MM.1S (cell line): Measurements from ENCODE around the gene CYP19A1.

ENCODE experiments used
- DNase-seq: peaks from one replicate; pipeline ENCODE4 v3.0.0-alpha.2; 2015
- H2AFZ ChIP-seq: fragments of 300-600 bp; sonication (generic); 2 replicates; pipeline ENCODE4 v1.6.0; 2016; ENCODE audit warnings: antibody characterized with exemption, low read length
- H3F3A ChIP-seq: fragments of 300-600 bp; sonication (generic); 2 replicates; pipeline ENCODE4 v1.6.1; 2016; ENCODE audit warnings: mild to moderate bottlenecking, antibody characterized with exemption, low read length, moderate library complexity, mixed read lengths; ENCODE audit not compliant: insufficient read depth
- H3K27ac ChIP-seq: fragments of 300-600 bp; sonication (generic); 2 replicates; pipeline ENCODE4 v1.5.1; 2016; ENCODE audit warnings: mild to moderate bottlenecking, low read length
- H3K27me3 ChIP-seq: fragments of 300-600 bp; sonication (generic); replicated peaks from 2 replicates; pipeline ENCODE4 v1.6.0; 2016; ENCODE audit warnings: low read length; ENCODE audit not compliant: insufficient read depth
- H3K36me3 ChIP-seq: fragments of 300-600 bp; sonication (generic); replicated peaks from 2 replicates; pipeline ENCODE4 v1.6.1; 2016; ENCODE audit warnings: mild to moderate bottlenecking, low read length, mixed read lengths; ENCODE audit not compliant: insufficient read depth
- H3K4me1 ChIP-seq: fragments of 300-600 bp; sonication (generic); 2 replicates; pipeline ENCODE4 v1.6.1; 2016; ENCODE audit warnings: low read length, mixed read lengths
- H3K4me2 ChIP-seq: fragments of 300-600 bp; sonication (generic); 2 replicates; pipeline ENCODE4 v1.6.0; 2016; ENCODE audit warnings: low read depth, low read length
- H3K4me3 ChIP-seq: fragments of 300-600 bp; sonication (generic); 2 replicates; pipeline ENCODE4 v1.5.1; 2016; ENCODE audit warnings: low read length, mixed read lengths
- H3K79me2 ChIP-seq: fragments of 300-600 bp; sonication (generic); 2 replicates; pipeline ENCODE4 v1.6.1; 2016; ENCODE audit warnings: mixed run types, low read length, mixed read lengths
- H3K9ac ChIP-seq: fragments of 300-600 bp; sonication (generic); 2 replicates; pipeline ENCODE4 v1.6.1; 2016; ENCODE audit warnings: low read length, mixed read lengths
- H3K9me2 ChIP-seq: fragments of 300-600 bp; sonication (generic); replicated peaks from 2 replicates; pipeline ENCODE4 v1.6.1; 2016; ENCODE audit warnings: mild to moderate bottlenecking, low read length, mixed read lengths; ENCODE audit not compliant: insufficient read depth
- H3K9me3 ChIP-seq: fragments of 300-600 bp; sonication (generic); replicated peaks from 2 replicates; pipeline ENCODE4 v1.6.1; 2016; ENCODE audit warnings: mild to moderate bottlenecking, low read length, mixed read lengths; ENCODE audit not compliant: insufficient read depth
- H4K20me1 ChIP-seq: fragments of 300-600 bp; sonication (generic); 2 replicates; pipeline ENCODE4 v1.6.1; 2016; ENCODE audit warnings: mild to moderate bottlenecking, low read length, moderate library complexity, mixed read lengths; ENCODE audit not compliant: insufficient read depth
- EZH2 ChIP-seq: fragments of 300-600 bp; sonication (generic); optimal IDR thresholded peaks from 2 replicates; pipeline ENCODE3; 2017; ENCODE audit warnings: low read depth, mild to moderate bottlenecking, antibody characterized with exemption, low read length, mixed read lengths
- EZH2phosphoT487 ChIP-seq: fragments of 300-600 bp; sonication (generic); IDR thresholded peaks from 2 replicates; pipeline ENCODE4 v1.6.1; 2018; ENCODE audit warnings: antibody characterized with exemption, low read length
- TF ChIP-seq, protein P1 (sequence below): fragments of 300-600 bp; sonication (generic); IDR thresholded peaks from 2 replicates; pipeline ENCODE4 v1.5.1; 2016; ENCODE audit warnings: antibody characterized with exemption, low read length, mixed read lengths

CYP19A1 gene

DNA sequence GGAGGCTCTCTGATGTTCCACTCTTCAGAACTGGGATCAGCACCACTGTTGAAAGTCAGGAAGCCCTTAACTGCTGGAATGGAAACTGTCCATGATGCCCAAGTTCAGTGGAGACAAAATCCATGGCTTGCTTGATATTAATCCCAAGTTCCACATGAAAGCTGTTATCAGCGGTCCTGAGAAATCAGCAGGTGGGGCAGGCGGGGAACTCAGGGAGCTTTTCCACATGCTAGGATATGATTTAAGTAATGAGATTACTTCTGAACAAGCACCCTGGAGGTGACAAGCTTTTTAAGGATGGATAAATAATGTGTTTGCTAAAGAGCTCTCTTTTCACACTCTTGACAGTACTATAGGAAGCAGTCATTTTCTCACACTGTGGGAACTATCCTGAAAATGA lies 82.9 kb downstream of the CYP19A1 start:
- DNase-seq = no peak
- Histone ChIP-seq H3K4me1 (no peaks in the 10 kb centered on the region), H3K36me3 (no peaks in the 10 kb centered on the region), H3K27ac (no peak overlapping the region), H3K4me2 (no peak overlapping the region), H3K4me3 (no peak overlapping the region), H4K20me1 (no peaks in the 10 kb centered on the region), H3K27me3 (no peaks in the 10 kb centered on the region), H3F3A (no peaks in the 10 kb centered on the region), H3K9ac (no peak overlapping the region), H3K9me2 (no peaks in the 10 kb centered on the region), H3K79me2 (no peaks in the 10 kb centered on the region), H3K9me3 (no peaks in the 10 kb centered on the region), H2AFZ (no peak overlapping the region)
- TF ChIP-seq EZH2phosphoT487 (no peak), EZH2 (no peak)
- TF ChIP-seq, protein P1, sequence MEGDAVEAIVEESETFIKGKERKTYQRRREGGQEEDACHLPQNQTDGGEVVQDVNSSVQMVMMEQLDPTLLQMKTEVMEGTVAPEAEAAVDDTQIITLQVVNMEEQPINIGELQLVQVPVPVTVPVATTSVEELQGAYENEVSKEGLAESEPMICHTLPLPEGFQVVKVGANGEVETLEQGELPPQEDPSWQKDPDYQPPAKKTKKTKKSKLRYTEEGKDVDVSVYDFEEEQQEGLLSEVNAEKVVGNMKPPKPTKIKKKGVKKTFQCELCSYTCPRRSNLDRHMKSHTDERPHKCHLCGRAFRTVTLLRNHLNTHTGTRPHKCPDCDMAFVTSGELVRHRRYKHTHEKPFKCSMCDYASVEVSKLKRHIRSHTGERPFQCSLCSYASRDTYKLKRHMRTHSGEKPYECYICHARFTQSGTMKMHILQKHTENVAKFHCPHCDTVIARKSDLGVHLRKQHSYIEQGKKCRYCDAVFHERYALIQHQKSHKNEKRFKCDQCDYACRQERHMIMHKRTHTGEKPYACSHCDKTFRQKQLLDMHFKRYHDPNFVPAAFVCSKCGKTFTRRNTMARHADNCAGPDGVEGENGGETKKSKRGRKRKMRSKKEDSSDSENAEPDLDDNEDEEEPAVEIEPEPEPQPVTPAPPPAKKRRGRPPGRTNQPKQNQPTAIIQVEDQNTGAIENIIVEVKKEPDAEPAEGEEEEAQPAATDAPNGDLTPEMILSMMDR = no peak

DNA sequence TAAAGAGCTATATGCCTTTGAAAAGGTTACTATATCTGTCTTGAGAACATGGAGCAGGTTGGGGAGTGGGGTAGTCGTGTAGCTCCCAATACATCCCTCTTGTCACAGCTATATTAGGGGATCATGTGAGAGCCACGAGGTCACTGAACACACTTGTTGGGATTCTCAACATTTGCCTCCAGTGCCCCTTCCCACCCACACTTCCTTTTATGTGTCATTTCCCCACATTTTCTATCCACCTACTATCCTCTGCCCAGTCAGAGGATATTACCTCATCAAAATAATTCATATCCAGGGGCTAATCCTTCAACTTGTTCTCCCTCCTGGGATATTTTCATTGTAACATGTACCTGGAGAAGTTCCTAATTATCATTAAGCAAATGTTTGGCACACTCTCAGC lies 85.0 kb downstream of the CYP19A1 start:
- H3K4me1 ChIP-seq = no peaks in the 10 kb centered on the region
- TF ChIP-seq, protein P1 = no peak
- TF ChIP-seq EZH2phosphoT487 = no peak
- TF ChIP-seq EZH2 = no peak

DNA sequence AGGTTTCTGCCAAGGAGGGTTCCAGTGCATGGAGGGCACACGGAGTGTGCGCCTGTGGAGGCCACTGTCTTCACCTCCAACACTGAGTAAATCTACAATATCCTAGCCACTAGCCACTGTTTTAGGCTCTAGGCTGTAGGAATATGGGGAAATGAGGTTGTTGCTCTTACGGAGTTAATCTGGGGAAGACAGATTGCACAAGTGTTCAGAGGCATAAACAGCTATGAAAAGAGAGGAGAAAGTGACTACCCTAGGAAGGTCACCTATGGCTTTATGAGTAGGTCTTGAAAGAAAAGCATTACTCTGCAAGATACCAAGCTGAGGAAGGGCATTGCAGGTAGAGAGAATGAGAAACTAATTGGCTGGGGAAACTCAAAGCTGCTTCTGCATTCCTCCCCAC lies 85.7 kb downstream of the CYP19A1 start:
- no peaks in the 10 kb centered on the region for H4K20me1 ChIP-seq
- no peaks in the 10 kb centered on the region for H3K36me3 ChIP-seq
- no peaks in the 10 kb centered on the region for H3K9me3 ChIP-seq
- no peaks in the 10 kb centered on the region for H3K79me2 ChIP-seq
- no peak overlapping the region for H3K27ac ChIP-seq
- H3K4me2 ChIP-seq = no peak overlapping the region
- no peaks in the 10 kb centered on the region for H3K27me3 ChIP-seq
- H2AFZ ChIP-seq = no peak overlapping the region
- no peaks in the 10 kb centered on the region for H3K9me2 ChIP-seq
- DNase-seq = no peak
- no peak overlapping the region for H3K9ac ChIP-seq
- TF ChIP-seq EZH2phosphoT487 (no peak), EZH2 (no peak)
- TF ChIP-seq, protein P1 = no peak
- no peak overlapping the region for H3K4me3 ChIP-seq
- no peaks in the 10 kb centered on the region for H3K4me1 ChIP-seq
- no peaks in the 10 kb centered on the region for H3F3A ChIP-seq

More for the DNA sequence above, 85.0 kb downstream of the CYP19A1 start:
- no peak overlapping the region for H3K27ac ChIP-seq
- no peak overlapping the region for H3K4me3 ChIP-seq
- no peaks in the 10 kb centered on the region for H3K9me2 ChIP-seq
- H3K9me3 ChIP-seq = no peaks in the 10 kb centered on the region
- H3K36me3 ChIP-seq = no peaks in the 10 kb centered on the region
- no peaks in the 10 kb centered on the region for H3K27me3 ChIP-seq
- no peak for DNase-seq
- no peaks in the 10 kb centered on the region for H3K79me2 ChIP-seq
- H3K9ac ChIP-seq = no peak overlapping the region
- no peak overlapping the region for H2AFZ ChIP-seq
- no peaks in the 10 kb centered on the region for H3F3A ChIP-seq
- H3K4me2 ChIP-seq = no peak overlapping the region
- H4K20me1 ChIP-seq = no peaks in the 10 kb centered on the region
